Thymus (tissue), 11 donors: ENCODE results near the gene ZNF700. TPM values are rescaled to one million over a fixed set of nuclear protein-coding genes. Genes with fewer than 3 reads are reported as not detected.
"Not testable (repeated sequence)": the region's sequence is repeated elsewhere in the genome, so short reads cannot be mapped to it uniquely, and the experiment has no call there.

ENCODE experiments used
- DNase-seq, 9 donors: peaks; one replicate each; pipeline ENCODE4 v3.0.0-alpha.2; 2013; ENCODE audit warnings: low spot score in 9 of 9, low read depth in 6 of 9, missing footprints in 1 of 9
- H3K27ac ChIP-seq, 2 donors: one replicate each; pipeline ENCODE4 v1.5.1; 2013; ENCODE audit warnings: control low read depth in 1 of 2, low read depth in 1 of 2, low read length in 1 of 2, mild to moderate bottlenecking in 1 of 2, moderate library complexity in 1 of 2
- H3K27me3 ChIP-seq, 2 donors: one replicate each; pipeline ENCODE4 v1.5.1; 2013; ENCODE audit warnings: low read length in 1 of 2; ENCODE audit not compliant: control insufficient read depth in 2 of 2, insufficient read depth in 1 of 2
- H3K36me3 ChIP-seq, 2 donors: one replicate each; pipeline ENCODE4 v1.5.1; 2013; ENCODE audit warnings: low read length in 1 of 2, mild to moderate bottlenecking in 1 of 2, moderate library complexity in 1 of 2; ENCODE audit not compliant: control insufficient read depth in 2 of 2, insufficient read depth in 2 of 2
- H3K4me1 ChIP-seq, 2 donors: one replicate each; pipeline ENCODE4 v1.5.1; 2013; ENCODE audit warnings: low read length in 2 of 2; ENCODE audit not compliant: control insufficient read depth in 2 of 2, insufficient read depth in 2 of 2
- H3K4me3 ChIP-seq, 2 donors: one replicate each; pipeline ENCODE4 v1.5.1; 2013; ENCODE audit warnings: low read length in 2 of 2, control low read depth in 1 of 2, mild to moderate bottlenecking in 1 of 2
- H3K9me3 ChIP-seq, 2 donors: one replicate each; pipeline ENCODE4 v1.5.1; 2013; ENCODE audit warnings: low read length in 1 of 2, mild to moderate bottlenecking in 1 of 2; ENCODE audit not compliant: control insufficient read depth in 2 of 2, insufficient read depth in 1 of 2
- WGBS: extraction: QIAGEN DNeasy Blood & Tissue Kit; methylation state at CpG from one replicate; pipeline ENCODE4 v1.1.7; 2013; 5-methylcytosine and 5-hydroxymethylcytosine counted together
- polyA plus RNA-seq: library from polyadenylated mRNA; stranded (reverse); fragments of 200-250 nt; gene quantifications from one replicate; pipeline ENCODE4 v1.2.3, GENCODE V29; 2013
- total RNA-seq: library from RNA; stranded (reverse); fragments of 120-200 nt; gene quantifications from one replicate; pipeline ENCODE4 v1.2.4, GENCODE V29; 2013
- donor health status: healthy.

Gene ZNF700
- total and polyA plus RNA-seq, 2 donors: 13.6 to 42.6 TPM

- H3K27me3 ChIP-seq, H3K27ac ChIP-seq, H3K9me3 ChIP-seq, H3K36me3 ChIP-seq, H3K4me3 ChIP-seq, DNase-seq: not testable (repeated sequence)
- WGBS: 94% methylated on average over 6 of the region's 6 CpGs
- H3K4me1 ChIP-seq: peaks cover 4 to 13% of the 10 kb centered on the region in 2 donors
Observed at GRCh38 chr19:11889901-11890300, 35.0 kb upstream of the ZNF700 start.

GRCh38 chr19:11890634-11891033 is 34.3 kb upstream of the ZNF700 start:
- peaks cover 4 to 13% of the 10 kb centered on the region in 2 donors for H3K4me1 ChIP-seq
- no peaks in the 10 kb centered on the region for H3K36me3 ChIP-seq
- H3K4me3 ChIP-seq: no peak overlapping the region
- H3K27me3 ChIP-seq: no peaks in the 10 kb centered on the region
- H3K9me3 ChIP-seq: no peaks in the 10 kb centered on the region
- no peak for DNase-seq
- no peak overlapping the region for H3K27ac ChIP-seq
- WGBS: 97% methylated on average over 5 of the region's 5 CpGs

GRCh38 chr19:11894851-11895250 is 30.1 kb upstream of the ZNF700 start:
- no peak overlapping the region for H3K27ac ChIP-seq
- WGBS: over 99% methylated on average over 6 of the region's 6 CpGs
- H3K4me1 ChIP-seq: no peaks in the 10 kb centered on the region
- H3K9me3 ChIP-seq: peaks cover 0 to 10% of the 10 kb centered on the region in 2 donors
- no peaks in the 10 kb centered on the region for H3K27me3 ChIP-seq
- DNase-seq: no peak
- H3K4me3 ChIP-seq: no peak overlapping the region
- H3K36me3 ChIP-seq: no peaks in the 10 kb centered on the region

- Histone ChIP-seq H3K27ac (no peak overlapping the region), H3K27me3 (no peaks in the 10 kb centered on the region), H3K4me1 (no peaks in the 10 kb centered on the region), H3K4me3 (no peak overlapping the region), H3K9me3 (peaks cover 14 to 37% of the 10 kb centered on the region in 2 donors), H3K36me3 (peaks cover 12 to 20% of the 10 kb centered on the region in 2 donors)
- over 99% methylated on average over 3 of the region's 3 CpGs for WGBS
- no peak for DNase-seq
Observed at GRCh38 chr19:11902228-11902627, 22.7 kb upstream of the ZNF700 start.

GRCh38 chr19:11905928-11906327 is 19.0 kb upstream of the ZNF700 start:
- no peaks in the 10 kb centered on the region for H3K27me3 ChIP-seq
- WGBS: 98% methylated on average over 3 of the region's 3 CpGs
- peaks cover 14 to 30% of the 10 kb centered on the region in 2 donors for H3K9me3 ChIP-seq
- no peaks in the 10 kb centered on the region for H3K4me1 ChIP-seq
- H3K27ac ChIP-seq: no peak overlapping the region
- peak in 1 of 9 donors; percentile 2 for DNase-seq
- peaks cover 12 to 20% of the 10 kb centered on the region in 2 donors for H3K36me3 ChIP-seq
- no peak overlapping the region for H3K4me3 ChIP-seq

GRCh38 chr19:11911937-11912336 is 13.0 kb upstream of the ZNF700 start:
- H3K4me3 ChIP-seq, H3K4me1 ChIP-seq, H3K27ac ChIP-seq, H3K36me3 ChIP-seq, DNase-seq, H3K27me3 ChIP-seq: not testable (repeated sequence)
- peaks cover 0 to 15% of the 10 kb centered on the region in 2 donors for H3K9me3 ChIP-seq
- WGBS: 100% methylated on average over 1 of the region's 1 CpG

GRCh38 chr19:11914417-11915051 is 10.4 kb upstream of the ZNF700 start:
- not testable (repeated sequence) for H3K27me3 ChIP-seq, H3K27ac ChIP-seq, H3K4me1 ChIP-seq, DNase-seq, H3K4me3 ChIP-seq, H3K36me3 ChIP-seq
- 98% methylated on average over 4 of the region's 4 CpGs for WGBS
- H3K9me3 ChIP-seq: peaks cover 0 to 15% of the 10 kb centered on the region in 2 donors

- 77% methylated on average over 6 of the region's 6 CpGs for WGBS
- peaks cover 0 to 1% of the 10 kb centered on the region in 2 donors for H3K36me3 ChIP-seq
- DNase-seq: no peak
- H3K27ac ChIP-seq: no peak overlapping the region
- H3K27me3 ChIP-seq: no peaks in the 10 kb centered on the region
- no peak overlapping the region for H3K4me3 ChIP-seq
- peaks cover 9 to 16% of the 10 kb centered on the region in 2 donors for H3K4me1 ChIP-seq
- H3K9me3 ChIP-seq: no peaks in the 10 kb centered on the region
Observed at GRCh38 chr19:11921852-11922495, 2.9 kb upstream of the ZNF700 start.

GRCh38 chr19:11925651-11926187 is 812 bp downstream of the ZNF700 start:
- Histone ChIP-seq H3K4me1 (peaks cover 9 to 16% of the 10 kb centered on the region in 2 donors), H3K27ac (peak overlapping the region; percentile 97 to 98), H3K9me3 (peaks cover 0 to 10% of the 10 kb centered on the region in 2 donors), H3K36me3 (peaks cover 13 to 15% of the 10 kb centered on the region in 2 donors), H3K4me3 (peak overlapping the region; percentile 90)
- WGBS: 5% methylated on average over 10 of the region's 10 CpGs
- not testable (repeated sequence) for DNase-seq, H3K27me3 ChIP-seq
